ENCODE measurements around the gene RAB7A.
A peak's percentile ranks its signal among the peaks of the same experiment; 100 is the strongest.

Gene RAB7A

GRCh38 chr3:128726023-128727016 is at the start of gene RAB7A:
RAB7A (plus strand) TSS chr3:128726183; CDS start chr3:128795368, 69,185 bp downstream.
- DNase-seq (ENCODE audit: low spot score) = peak; percentile 98

GRCh38 chr3:128679338-128679737 is 46.6 kb upstream of the RAB7A start:
- DNase-seq (ENCODE audit: low spot score) = no peak

DNA sequence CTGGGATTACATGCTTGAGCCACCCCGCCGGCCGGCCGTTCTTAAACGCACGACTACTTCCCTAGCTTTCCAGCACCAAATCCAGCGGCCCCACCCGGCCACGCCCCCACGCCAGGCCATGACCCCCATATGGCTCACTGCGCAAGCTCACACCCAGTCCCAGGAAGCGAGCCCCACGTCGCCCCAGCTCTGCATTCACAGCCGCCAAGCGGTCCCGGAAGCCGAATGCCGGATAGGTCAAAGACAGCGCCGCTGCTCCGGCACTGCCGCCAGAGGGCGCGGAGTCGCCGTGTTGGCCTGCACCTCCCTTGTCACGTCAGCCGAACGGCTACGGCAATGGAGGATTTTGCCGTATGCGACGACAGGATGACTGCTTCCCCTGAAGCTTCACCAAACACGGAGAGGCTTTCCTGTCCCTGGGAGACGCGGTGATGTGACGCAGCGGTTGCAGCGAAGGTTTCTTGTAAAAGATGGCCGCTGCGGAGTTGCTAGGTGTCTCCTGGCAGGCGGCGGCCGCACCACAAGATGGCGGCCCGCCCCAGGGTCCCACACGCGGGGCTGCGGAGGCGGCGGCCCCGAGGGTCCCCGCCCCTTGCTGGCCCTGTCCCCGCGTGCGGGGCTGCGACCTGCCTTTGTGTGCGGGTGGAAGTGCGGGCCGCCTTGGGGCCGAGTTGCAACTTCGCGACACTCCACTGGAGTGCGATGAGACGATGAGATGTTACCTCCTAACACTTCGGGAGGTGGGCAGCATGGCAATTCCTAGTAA is 45.2 kb upstream of the RAB7A start:
- DNase-seq (ENCODE audit: low spot score) = peak; percentile 99

- no peak for DNase-seq (ENCODE audit: low spot score)
Observed at GRCh38 chr3:128681369-128681829, 44.6 kb upstream of the RAB7A start.

DNA sequence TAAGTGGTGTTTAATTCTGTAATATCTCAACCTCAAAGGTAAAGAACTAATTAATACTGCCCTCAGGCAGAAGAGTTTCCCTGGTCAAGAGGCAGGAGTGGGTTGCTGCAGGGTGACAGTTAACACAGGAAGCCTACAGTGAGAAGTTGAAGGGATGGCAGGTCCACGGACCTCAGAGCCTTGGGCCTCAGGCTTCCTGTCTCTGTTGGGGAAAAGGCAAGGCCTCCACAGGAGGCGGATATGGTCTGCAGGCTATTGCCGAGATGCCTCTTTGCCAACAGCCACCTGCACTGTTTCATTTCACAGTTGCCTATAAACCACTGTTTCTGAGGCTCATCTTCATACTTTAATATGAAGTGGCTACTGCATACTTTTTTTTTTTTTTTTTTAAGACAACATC is 42.0 kb upstream of the RAB7A start:
- DNase-seq (ENCODE audit: low spot score) = no peak

DNA sequence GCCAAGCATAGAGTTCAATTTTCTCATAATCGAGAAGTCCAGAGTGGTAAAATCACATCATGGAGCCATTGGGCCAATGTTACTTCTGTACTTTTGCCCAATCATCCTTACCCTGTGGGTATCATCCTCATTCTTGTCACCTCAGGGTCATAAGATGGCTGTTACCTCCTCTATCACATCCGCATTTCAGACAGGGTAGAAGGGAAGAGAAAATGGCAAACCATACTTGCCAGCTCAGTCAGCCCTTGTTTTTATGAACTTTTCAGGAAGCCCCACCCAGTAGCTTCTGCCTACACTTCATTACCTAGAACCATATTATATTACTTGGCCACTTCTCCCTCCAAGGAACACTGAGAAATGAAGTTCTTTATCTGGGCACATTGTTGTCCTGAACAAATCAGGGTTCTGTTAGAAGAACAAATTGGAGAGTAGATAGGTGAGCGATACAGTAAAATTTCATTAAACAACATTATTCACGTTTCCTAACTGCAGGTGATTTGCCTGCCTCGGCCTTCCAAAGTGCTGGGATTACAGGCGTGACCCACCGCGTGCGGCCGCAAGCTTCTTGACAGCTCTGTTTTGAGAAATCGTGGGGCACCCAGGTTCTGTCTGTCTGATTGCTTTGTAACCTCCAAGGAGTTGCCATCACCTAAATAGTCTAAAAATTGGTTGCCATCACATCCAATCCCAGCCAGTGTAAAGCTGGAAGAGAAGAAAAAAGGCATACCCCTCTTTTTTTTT is 40.8 kb upstream of the RAB7A start:
- DNase-seq (ENCODE audit: low spot score) = no peak

GRCh38 chr3:128686465-128686864 is 39.5 kb upstream of the RAB7A start:
- no peak for DNase-seq (ENCODE audit: low spot score)

DNA sequence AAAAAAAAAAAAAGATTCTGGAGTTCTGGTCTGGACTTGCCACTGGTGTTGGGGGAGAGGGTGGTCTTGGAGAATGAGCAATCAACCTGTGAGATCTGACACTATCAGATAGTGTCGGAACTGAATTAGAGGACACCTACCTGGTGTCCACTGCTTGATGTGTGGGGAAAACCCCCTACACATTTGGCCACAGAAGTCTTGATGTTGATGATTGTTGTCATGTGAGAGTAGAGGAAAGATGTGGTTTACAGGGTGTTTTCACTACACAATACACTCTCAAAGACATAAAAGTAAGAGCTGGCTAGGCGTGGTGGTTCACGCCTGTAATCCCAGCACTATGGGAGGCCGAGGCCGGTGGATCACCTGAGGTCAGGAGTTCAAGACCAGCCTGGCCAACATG is 36.9 kb upstream of the RAB7A start:
- no peak for DNase-seq (ENCODE audit: low spot score)

DNA sequence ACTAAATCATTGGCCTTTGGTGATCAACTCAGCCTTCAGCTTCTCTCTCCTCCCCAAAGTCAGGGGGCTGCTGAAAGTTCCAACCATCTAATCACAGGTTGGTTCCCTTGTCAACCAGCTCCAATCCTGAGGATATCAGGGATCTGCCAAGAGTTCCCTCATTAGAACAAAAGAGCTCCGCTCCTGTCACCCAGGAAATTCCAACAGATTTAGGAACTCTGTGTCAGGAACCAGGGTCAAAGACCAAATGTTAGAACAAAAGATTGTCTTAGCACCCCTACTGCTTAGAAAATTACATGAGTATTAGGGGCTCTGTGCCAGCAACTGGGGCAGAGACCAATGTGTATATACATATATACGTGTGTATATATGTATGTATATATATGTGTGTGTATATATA is 32.3 kb upstream of the RAB7A start:
- no peak for DNase-seq (ENCODE audit: low spot score)

GRCh38 chr3:128697341-128697740 is 28.6 kb upstream of the RAB7A start:
- no peak for DNase-seq (ENCODE audit: low spot score)

DNA sequence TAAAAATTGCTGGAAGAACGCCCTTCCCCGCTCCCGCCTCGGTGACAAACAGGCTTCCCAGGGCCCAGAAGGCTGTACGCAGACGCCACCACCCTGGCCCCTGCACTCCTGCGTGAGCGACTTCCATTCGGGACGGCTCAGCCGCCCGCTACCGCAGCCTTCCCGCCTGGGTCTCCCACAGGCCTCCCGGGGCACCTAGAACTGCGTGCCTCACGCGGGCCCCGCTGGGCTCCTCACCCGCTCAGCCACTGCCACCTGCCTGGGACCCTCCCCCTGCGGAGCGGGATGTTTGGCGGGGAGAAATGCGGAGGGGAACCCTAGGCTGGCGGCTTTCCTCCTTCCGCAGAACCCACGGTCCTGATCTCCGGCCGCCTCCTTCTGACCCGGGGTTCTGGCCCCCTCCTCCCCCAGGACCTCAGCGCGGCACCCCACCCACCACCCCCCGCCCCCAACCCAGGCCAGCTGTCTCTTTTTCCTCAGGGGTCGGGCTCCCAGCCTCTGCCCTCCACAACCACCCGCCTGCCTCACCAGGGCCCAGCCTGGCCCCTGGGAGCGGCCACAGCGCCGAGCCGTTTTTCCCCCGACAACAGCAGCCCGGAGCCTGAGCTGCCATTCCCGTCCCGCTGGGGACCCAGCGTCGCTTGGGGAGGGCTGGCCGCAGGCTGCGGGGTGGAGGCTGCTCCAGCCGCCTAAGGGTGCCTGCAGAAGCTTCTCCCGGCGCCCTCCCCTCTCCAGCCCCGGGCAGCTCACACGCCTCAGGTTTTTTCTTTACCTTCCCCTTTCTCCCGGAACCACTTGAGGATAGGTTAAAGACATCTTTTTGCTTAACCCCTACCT is 27.6 kb upstream of the RAB7A start:
- peak; percentile 82 for DNase-seq (ENCODE audit: low spot score)

DNA sequence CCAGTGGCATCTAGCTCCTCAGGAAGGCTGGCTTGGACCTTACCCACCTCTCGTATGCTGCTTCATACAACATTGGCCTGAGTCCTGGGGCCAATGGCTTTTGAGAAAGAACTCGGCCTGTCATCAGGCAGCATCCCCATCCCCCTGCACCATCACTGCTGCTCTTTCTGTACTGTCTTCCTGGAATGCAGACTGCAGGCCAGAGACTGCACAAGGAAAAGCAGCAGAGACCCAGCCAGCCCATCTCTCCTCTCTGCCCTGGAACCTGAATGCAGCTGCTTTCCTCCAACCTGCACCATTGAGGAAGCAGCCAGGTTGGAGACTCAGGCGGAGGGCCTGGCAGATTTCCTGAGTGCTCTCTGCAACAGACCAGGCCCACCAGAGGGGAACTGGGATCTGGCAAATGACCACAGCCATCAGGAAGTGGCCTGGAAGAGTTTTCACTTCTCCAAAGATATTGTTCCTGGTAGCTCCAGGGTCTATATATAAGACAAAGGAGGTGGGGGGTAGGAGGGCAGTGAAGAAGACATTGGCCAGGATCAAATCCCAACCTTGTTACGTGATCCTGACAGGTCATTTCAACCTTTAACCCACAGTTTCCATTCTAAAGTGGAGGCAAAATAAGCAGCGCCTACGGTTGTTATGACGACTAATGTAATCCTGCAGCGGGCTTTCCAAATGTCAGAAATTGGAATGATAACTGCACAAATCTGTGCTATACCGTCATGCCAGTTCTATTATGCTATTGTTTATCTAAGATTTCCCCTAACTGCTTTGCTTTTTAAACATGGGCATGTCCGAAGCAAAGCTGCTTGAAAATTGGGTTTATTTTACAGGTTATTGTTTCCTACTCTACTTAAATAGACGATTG is 24.4 kb upstream of the RAB7A start:
- no peak for DNase-seq (ENCODE audit: low spot score)

- peak; percentile 17 for DNase-seq (ENCODE audit: low spot score)
Observed at GRCh38 chr3:128702391-128702790, 23.6 kb upstream of the RAB7A start.

- DNase-seq (ENCODE audit: low spot score) = no peak
Observed at GRCh38 chr3:128703561-128703960, 22.4 kb upstream of the RAB7A start.

DNA sequence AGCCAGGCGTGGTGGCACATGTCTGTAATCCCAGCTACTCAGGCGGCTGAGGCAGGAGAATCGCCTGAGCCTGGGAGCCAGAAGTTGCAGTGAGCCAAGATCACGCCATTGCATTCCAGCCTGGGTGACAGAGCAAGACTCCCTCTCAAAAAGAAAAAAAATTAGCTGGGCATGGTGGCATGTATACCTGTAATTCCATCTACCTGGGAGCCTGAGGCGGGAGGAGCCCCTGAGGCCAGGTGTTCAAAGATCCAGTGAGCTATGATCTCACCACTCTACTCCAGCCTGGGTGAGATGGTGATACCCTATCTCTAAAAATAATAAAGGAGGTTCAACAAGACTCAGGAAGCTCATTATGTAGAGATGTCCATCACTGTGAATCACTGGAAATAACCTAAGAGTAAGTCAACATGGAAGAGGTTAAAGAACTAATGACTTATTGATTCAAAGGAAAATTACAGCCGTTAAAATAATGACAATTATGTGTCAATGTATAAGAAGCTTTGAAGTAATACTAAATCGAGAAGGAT is 19.8 kb upstream of the RAB7A start:
- no peak for DNase-seq (ENCODE audit: low spot score)

DNA sequence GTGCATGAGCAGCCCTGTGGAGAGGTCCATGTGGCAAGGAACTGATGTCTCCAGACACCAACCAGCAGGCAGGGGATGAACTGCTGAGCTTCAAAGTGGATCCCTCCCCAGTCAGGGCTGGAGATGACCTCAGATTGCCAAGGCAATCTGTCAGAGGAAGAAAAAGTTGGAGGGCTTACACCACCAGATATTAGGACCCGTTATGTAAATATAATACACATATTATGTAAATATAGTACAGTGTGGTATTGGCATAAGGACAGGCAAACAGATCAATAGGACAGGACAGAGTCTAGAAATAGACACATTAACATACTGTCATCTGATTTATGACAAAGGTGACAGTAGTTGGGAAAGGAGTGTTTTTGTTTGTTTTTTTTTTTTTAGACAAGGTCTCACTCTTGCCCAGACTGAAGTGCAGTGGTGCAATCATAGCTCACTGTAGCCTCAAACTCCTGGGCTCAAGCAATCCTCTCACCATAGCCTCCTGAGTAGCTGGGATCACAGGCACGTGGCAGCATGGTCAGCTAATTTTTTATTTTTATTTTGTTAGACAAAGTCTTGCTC is 18.0 kb upstream of the RAB7A start:
- no peak for DNase-seq (ENCODE audit: low spot score)

- no peak for DNase-seq (ENCODE audit: low spot score)
Observed at GRCh38 chr3:128709038-128709437, 16.9 kb upstream of the RAB7A start.

GRCh38 chr3:128709506-128710210 is 16.3 kb upstream of the RAB7A start:
- DNase-seq (ENCODE audit: low spot score) = no peak

- DNase-seq (ENCODE audit: low spot score) = no peak
Observed at GRCh38 chr3:128710816-128711433, 15.1 kb upstream of the RAB7A start.

Measured in GM03348 (cell line).